Measurements from ENCODE around the gene TRIM37.
"Not testable (repeated sequence)": the region's sequence is repeated elsewhere in the genome, so short reads cannot be mapped to it uniquely, and the experiment has no call there.

TRIM37 gene

GRCh38 chr17:59106463-59107305, at the start of gene TRIM37:
TRIM37 (minus strand) TSS chr17:59106880; CDS start chr17:59106461, 419 bp downstream.
- DNase-seq (ENCODE audit: low spot score), result peak; percentile 100

- peak; percentile 94 for DNase-seq (ENCODE audit: low spot score)
Observed at GRCh38 chr17:59155439-59156177, 48.9 kb upstream of the TRIM37 start, which contains the start of gene PRR11. PRR11 (plus strand) TSS chr17:59155746; CDS start chr17:59169753, 14,007 bp downstream.

- DNase-seq (ENCODE audit: low spot score), result peak; percentile 93
Observed at GRCh38 chr17:59154721-59155438, 48.2 kb upstream of the TRIM37 start, which contains the start of gene SKA2. SKA2 (minus strand) TSS chr17:59155186; CDS start chr17:59155163, 23 bp downstream.

- DNase-seq (ENCODE audit: low spot score), result peak; percentile 30
Observed at GRCh38 chr17:59154292-59154720, 47.6 kb upstream of the TRIM37 start.

- no peak for DNase-seq (ENCODE audit: low spot score)
Observed at GRCh38 chr17:59152925-59153324, 46.2 kb upstream of the TRIM37 start.

GRCh38 chr17:59151591-59151990, 44.9 kb upstream of the TRIM37 start:
- DNase-seq (ENCODE audit: low spot score), result no peak

- no peak for DNase-seq (ENCODE audit: low spot score)
Observed at GRCh38 chr17:59151006-59151405, 44.3 kb upstream of the TRIM37 start.

GRCh38 chr17:59149841-59150511, 43.3 kb upstream of the TRIM37 start:
- no peak for DNase-seq (ENCODE audit: low spot score)

- no peak for DNase-seq (ENCODE audit: low spot score)
Observed at GRCh38 chr17:59149051-59149450, 42.4 kb upstream of the TRIM37 start.

- DNase-seq (ENCODE audit: low spot score), result no peak
Observed at GRCh38 chr17:59145571-59146096, 39.0 kb upstream of the TRIM37 start.

- DNase-seq (ENCODE audit: low spot score), result no peak
Observed at GRCh38 chr17:59141860-59142259, 35.2 kb upstream of the TRIM37 start.

GRCh38 chr17:59139939-59140338, 33.3 kb upstream of the TRIM37 start:
- no peak for DNase-seq (ENCODE audit: low spot score)

GRCh38 chr17:59138339-59138738, 31.7 kb upstream of the TRIM37 start:
- not testable (repeated sequence) for DNase-seq (ENCODE audit: low spot score)

GRCh38 chr17:59131131-59131530, 24.5 kb upstream of the TRIM37 start:
- DNase-seq (ENCODE audit: low spot score), result no peak

GRCh38 chr17:59129814-59130213, 23.1 kb upstream of the TRIM37 start:
- DNase-seq (ENCODE audit: low spot score), result no peak

GRCh38 chr17:59126809-59127417, 20.2 kb upstream of the TRIM37 start:
- DNase-seq (ENCODE audit: low spot score), result no peak

- DNase-seq (ENCODE audit: low spot score), result no peak
Observed at GRCh38 chr17:59124665-59125064, 18.0 kb upstream of the TRIM37 start.

GRCh38 chr17:59121901-59122480, 15.3 kb upstream of the TRIM37 start:
- DNase-seq (ENCODE audit: low spot score), result no peak

GRCh38 chr17:59115474-59115873, 8.8 kb upstream of the TRIM37 start:
- no peak for DNase-seq (ENCODE audit: low spot score)

- no peak for DNase-seq (ENCODE audit: low spot score)
Observed at GRCh38 chr17:59111539-59111938, 4.9 kb upstream of the TRIM37 start.

GRCh38 chr17:59110973-59111372, 4.3 kb upstream of the TRIM37 start:
- DNase-seq (ENCODE audit: low spot score), result no peak

All from AG20443 (cell line).